Measurements from ENCODE around the gene NABP2. TPM values are rescaled to one million over a fixed set of nuclear protein-coding genes. Genes with fewer than 3 reads are reported as not detected.

NABP2 gene
- total and polyA plus RNA-seq, 8 donors = 21.8 to 33.8 (median 25.5) TPM

DNA sequence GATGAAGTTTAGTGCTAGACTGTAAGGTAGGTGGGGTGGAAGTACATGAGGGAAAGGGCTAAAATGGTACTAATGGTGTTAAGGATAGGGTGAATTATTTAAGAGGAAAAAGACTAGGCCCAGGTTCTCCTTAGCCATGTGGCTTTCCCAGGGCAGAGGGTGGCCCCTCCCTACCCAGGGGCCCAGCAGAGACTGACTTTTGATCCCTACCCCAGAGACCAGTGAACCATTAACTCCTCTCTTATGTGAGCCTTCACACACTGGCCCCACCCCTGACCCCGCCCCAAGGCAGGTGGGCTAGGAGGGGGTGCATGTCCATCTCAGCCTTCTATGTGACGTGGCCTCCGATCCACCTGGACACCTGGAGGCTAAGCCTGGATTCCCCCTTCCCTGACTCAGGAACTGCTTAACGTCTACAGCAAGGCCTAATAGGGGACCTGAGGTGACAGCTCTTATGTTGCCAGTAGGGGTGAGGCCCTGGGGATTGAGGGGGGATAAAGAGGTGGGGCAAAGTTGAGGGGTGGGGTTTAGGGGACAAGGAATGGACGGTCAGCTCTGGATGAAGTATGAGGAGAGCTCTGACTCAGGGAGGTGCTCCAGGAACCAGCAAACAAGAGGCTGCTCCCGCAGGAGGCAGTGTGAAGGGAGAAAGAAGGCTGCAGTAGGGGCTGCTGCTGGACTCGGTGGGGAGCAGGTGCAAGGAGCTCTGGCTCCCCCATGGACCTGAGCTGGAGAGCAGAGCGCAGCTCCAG is 6.5 kb downstream of the NABP2 start:
- ATAC-seq (no peak), DNase-seq (no peak)
- Histone ChIP-seq H3K27me3 (no peaks in the 10 kb centered on the region), H3K27ac (no peak overlapping the region), H3K36me3 (peaks cover 0 to 13% of the 10 kb centered on the region in 2 donors), H3K9me3 (no peaks in the 10 kb centered on the region), H3K4me1 (no peaks in the 10 kb centered on the region), H3K4me3 (no peak overlapping the region)
- TF ChIP-seq, protein P1, sequence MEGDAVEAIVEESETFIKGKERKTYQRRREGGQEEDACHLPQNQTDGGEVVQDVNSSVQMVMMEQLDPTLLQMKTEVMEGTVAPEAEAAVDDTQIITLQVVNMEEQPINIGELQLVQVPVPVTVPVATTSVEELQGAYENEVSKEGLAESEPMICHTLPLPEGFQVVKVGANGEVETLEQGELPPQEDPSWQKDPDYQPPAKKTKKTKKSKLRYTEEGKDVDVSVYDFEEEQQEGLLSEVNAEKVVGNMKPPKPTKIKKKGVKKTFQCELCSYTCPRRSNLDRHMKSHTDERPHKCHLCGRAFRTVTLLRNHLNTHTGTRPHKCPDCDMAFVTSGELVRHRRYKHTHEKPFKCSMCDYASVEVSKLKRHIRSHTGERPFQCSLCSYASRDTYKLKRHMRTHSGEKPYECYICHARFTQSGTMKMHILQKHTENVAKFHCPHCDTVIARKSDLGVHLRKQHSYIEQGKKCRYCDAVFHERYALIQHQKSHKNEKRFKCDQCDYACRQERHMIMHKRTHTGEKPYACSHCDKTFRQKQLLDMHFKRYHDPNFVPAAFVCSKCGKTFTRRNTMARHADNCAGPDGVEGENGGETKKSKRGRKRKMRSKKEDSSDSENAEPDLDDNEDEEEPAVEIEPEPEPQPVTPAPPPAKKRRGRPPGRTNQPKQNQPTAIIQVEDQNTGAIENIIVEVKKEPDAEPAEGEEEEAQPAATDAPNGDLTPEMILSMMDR (IDR thresholded peaks at IDR 0.05) = no peak
- intact Hi-C loops (cut with DNase I) = no loop called here

DNA sequence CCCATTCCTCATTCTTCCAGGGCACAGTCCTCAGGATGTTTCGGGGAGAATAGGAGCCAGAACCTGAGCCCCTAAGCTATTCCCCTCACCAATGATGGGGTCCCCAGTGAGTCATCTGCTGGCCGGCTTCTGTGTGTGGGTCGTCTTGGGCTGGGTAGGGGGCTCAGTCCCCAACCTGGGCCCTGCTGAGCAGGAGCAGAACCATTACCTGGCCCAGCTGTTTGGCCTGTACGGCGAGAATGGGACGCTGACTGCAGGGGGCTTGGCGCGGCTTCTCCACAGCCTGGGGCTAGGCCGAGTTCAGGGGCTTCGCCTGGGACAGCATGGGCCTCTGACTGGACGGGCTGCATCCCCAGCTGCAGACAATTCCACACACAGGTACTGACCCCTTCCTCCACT is 7.0 kb downstream of the NABP2 start:
- intact Hi-C loops (cut with DNase I) = no loop called here
- H3K27ac ChIP-seq = no peak overlapping the region
- H3K4me1 ChIP-seq = no peaks in the 10 kb centered on the region
- no peaks in the 10 kb centered on the region for H3K9me3 ChIP-seq
- H3K36me3 ChIP-seq = peaks cover 0 to 15% of the 10 kb centered on the region in 2 donors
- DNase-seq = peak in 1 of 4 donors; percentile 53
- TF ChIP-seq, protein P1 (IDR thresholded peaks at IDR 0.05) = no peak
- no peak overlapping the region for H3K4me3 ChIP-seq
- H3K27me3 ChIP-seq = no peaks in the 10 kb centered on the region
- no peak for ATAC-seq

DNA sequence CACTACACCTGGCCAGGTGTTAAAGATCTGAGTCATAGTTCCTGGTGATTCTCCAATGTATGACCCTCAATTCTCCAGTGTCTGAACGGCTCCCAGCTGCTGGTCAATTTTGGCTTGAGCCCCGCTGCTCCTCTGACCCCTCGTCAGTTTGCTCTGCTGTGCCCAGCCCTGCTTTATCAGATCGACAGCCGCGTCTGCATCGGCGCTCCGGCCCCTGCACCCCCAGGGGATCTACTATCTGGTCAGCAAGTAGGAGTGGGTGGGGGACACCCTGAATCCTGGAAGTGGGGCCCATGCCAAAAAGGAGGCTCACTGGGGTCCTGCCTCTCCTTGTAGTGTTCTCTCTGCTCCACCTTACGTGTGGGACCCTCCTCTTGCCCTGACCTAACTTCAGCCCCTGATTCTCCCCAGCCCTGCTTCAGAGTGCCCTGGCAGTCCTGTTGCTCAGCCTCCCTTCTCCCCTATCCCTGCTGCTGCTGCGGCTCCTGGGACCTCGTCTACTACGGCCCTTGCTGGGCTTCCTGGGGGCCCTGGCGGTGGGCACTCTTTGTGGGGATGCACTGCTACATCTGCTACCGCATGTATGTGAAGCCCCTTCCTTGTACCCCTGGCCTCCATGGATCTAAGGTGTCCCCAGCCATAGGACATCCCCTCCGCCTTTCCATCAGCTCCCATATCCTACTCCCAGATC is 10.7 kb downstream of the NABP2 start:
- Histone ChIP-seq H3K27me3 (no peaks in the 10 kb centered on the region), H3K4me1 (no peaks in the 10 kb centered on the region), H3K4me3 (no peak overlapping the region), H3K36me3 (peaks cover 0 to 29% of the 10 kb centered on the region in 2 donors), H3K27ac (no peak overlapping the region), H3K9me3 (no peaks in the 10 kb centered on the region)
- no peak for ATAC-seq
- DNase-seq = no peak
- TF ChIP-seq, protein P1 (IDR thresholded peaks at IDR 0.05) = no peak
- intact Hi-C loops (cut with DNase I) = no loop called here

DNA sequence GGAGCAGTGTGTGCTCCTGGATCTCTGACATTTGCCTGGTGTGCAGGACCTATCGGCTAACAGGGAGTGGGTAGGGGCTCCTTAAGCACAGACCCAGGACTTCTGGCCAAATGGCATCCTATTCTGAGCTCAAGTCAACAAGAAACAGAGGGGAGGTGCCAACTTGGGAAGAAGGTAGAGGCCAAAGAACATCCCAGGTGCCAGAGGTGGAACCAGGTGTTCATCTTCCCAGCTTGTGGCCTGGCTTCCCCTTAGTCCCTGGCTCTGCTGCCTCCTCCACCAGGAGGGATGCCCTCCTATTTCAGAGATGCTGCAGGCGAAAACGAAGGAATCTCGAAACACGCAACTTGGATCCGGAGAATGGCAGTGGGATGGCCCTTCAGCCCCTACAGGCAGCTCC is 11.9 kb downstream of the NABP2 start:
- H3K9me3 ChIP-seq = no peaks in the 10 kb centered on the region
- no peak for ATAC-seq
- TF ChIP-seq, protein P1 (IDR thresholded peaks at IDR 0.05) = no peak
- no peaks in the 10 kb centered on the region for H3K4me1 ChIP-seq
- no peak overlapping the region for H3K4me3 ChIP-seq
- H3K27ac ChIP-seq = no peak overlapping the region
- peaks cover 0 to 41% of the 10 kb centered on the region in 2 donors for H3K36me3 ChIP-seq
- no peak for DNase-seq
- no peaks in the 10 kb centered on the region for H3K27me3 ChIP-seq
- intact Hi-C loops (cut with DNase I) = no loop called here

DNA sequence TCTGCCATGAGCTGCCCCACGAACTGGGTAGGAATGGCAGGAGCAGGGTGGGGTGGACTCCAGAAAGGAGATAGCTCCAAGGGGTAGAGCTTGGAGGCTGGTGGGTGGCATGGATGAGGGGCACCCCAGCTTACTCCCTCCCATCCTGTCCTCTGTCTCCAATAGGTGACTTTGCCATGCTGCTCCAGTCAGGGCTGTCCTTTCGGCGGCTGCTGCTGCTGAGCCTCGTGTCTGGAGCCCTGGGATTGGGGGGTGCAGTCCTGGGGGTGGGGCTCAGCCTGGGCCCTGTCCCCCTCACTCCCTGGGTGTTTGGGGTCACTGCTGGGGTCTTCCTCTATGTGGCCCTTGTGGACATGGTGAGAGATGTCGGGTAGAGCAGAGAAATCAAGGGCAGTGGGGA is 12.8 kb downstream of the NABP2 start:
- H3K27me3 ChIP-seq = no peaks in the 10 kb centered on the region
- ATAC-seq = no peak

More for the DNA sequence above, 12.8 kb downstream of the NABP2 start:
- DNase-seq = no peak
- H3K27ac ChIP-seq = no peak overlapping the region
- H3K4me1 ChIP-seq = no peaks in the 10 kb centered on the region
- TF ChIP-seq, protein P1 (IDR thresholded peaks at IDR 0.05) = no peak
- H3K4me3 ChIP-seq = no peak overlapping the region
- H3K9me3 ChIP-seq = no peaks in the 10 kb centered on the region
- H3K36me3 ChIP-seq = peaks cover 0 to 50% of the 10 kb centered on the region in 2 donors
- intact Hi-C loops (cut with DNase I) = no loop called here
